BE2C (cell line): ENCODE data around the gene GASK1A.

ENCODE experiments used
- DNase-seq: peaks from one replicate; pipeline ENCODE4 v3.0.0-alpha.2; 2020
- H3K27me3 ChIP-seq: fragments of 250-450 bp; sonication (Bioruptor Pico); 2 replicates; pipeline ENCODE4 v1.5.1; 2020; ENCODE audit warnings: mild to moderate bottlenecking
- H3K36me3 ChIP-seq: fragments of 250-450 bp; sonication (Bioruptor Pico); 2 replicates; pipeline ENCODE4 v1.5.1; 2020; ENCODE audit warnings: mild to moderate bottlenecking
- H3K4me1 ChIP-seq: fragments of 250-450 bp; sonication (Bioruptor Pico); 2 replicates; pipeline ENCODE4 v1.5.1; 2020
- H3K4me3 ChIP-seq: 2 replicates; pipeline ENCODE4 v1.5.1; 2011; ENCODE audit warnings: low read depth, low read length
- H3K9me3 ChIP-seq: fragments of 250-450 bp; sonication (Bioruptor Pico); 2 replicates; pipeline ENCODE4 v1.5.1; 2020
- CTCF ChIP-seq: IDR thresholded peaks from 2 replicates; pipeline ENCODE4 v1.5.1; 2012; ENCODE audit warnings: mild to moderate bottlenecking, low read depth, low read length

GASK1A gene

GRCh38 chr3:43015572-43015971 is 36.5 kb downstream of the GASK1A start:
- Histone ChIP-seq H3K4me3 (no peak overlapping the region), H3K9me3 (no peaks in the 10 kb centered on the region)

DNA sequence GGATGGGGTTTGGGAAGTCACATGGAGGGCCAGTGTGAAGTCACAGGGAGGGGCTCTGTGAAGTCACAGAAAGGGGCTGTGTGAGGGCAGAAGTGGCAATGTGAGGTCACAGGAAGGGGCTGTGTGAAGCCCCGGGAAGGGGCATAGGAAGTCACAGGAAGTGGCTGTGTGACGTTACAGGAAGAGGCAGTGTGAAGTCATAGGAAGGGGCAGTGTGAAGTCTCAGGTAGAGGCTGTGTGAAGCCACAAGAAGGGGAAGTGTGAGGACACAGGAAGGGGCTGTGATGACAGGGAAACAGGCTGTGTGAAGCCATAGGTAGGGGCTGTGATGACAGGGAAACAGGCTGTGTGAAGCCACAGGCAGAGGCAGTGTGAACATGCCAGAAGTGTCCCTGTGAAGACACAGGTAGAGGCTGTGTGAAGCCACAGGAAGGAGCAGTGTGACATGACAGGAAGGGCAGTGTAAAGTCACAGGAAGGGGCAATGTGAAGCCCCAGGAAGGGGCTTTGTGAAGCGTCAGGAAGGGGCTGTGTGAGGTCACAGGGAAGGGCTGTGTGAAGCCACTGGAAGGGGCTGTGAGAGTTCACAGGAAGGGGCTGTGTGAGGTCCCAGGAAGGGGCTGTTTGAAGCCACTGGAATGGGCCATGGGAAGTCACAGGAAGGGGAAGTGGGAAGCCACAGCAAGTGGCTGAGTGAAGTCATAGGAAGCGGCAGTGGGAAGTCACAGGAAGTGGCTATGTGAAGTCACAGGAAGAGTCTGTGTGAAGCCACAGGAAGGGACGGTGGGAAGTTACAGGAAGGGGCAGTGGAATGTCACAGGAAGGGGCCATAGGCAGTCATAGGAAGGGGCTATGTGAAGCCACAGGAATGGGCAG is 37.1 kb downstream of the GASK1A start:
- no peaks in the 10 kb centered on the region for H3K4me1 ChIP-seq
- no peak for TF ChIP-seq CTCF
- H3K27me3 ChIP-seq = no peaks in the 10 kb centered on the region
- no peaks in the 10 kb centered on the region for H3K36me3 ChIP-seq
- H3K9me3 ChIP-seq = no peaks in the 10 kb centered on the region
- H3K4me3 ChIP-seq = no peak overlapping the region
- DNase-seq = no peak

More at GRCh38 chr3:43015572-43015971, 36.5 kb downstream of the GASK1A start:
- H3K4me1 ChIP-seq = no peaks in the 10 kb centered on the region
- no peaks in the 10 kb centered on the region for H3K27me3 ChIP-seq
- TF ChIP-seq CTCF = no peak
- no peaks in the 10 kb centered on the region for H3K36me3 ChIP-seq
- no peak for DNase-seq

DNA sequence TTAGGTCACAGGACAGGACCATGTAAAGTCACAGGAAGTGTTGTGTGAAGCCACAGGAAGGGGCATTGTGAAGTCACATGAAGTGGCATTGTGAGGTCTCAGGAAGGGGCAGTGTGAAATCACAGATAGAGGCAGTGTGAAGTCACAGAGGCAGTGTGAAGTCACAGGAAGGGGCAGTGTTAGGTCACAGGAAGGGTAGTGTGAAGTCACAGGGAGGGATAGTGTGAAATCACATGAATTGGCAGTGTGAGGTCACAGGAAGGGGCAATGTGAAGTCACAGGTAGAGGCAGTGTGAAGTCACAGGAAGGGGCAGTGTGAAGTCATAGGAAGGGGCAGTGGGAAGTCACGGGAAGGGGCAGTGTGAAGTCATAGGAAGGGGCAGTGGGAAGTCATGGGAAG is 37.9 kb downstream of the GASK1A start:
- H3K36me3 ChIP-seq = no peaks in the 10 kb centered on the region
- no peaks in the 10 kb centered on the region for H3K4me1 ChIP-seq
- H3K9me3 ChIP-seq = no peaks in the 10 kb centered on the region
- no peak for TF ChIP-seq CTCF
- H3K4me3 ChIP-seq = no peak overlapping the region
- DNase-seq = no peak
- H3K27me3 ChIP-seq = no peaks in the 10 kb centered on the region

DNA sequence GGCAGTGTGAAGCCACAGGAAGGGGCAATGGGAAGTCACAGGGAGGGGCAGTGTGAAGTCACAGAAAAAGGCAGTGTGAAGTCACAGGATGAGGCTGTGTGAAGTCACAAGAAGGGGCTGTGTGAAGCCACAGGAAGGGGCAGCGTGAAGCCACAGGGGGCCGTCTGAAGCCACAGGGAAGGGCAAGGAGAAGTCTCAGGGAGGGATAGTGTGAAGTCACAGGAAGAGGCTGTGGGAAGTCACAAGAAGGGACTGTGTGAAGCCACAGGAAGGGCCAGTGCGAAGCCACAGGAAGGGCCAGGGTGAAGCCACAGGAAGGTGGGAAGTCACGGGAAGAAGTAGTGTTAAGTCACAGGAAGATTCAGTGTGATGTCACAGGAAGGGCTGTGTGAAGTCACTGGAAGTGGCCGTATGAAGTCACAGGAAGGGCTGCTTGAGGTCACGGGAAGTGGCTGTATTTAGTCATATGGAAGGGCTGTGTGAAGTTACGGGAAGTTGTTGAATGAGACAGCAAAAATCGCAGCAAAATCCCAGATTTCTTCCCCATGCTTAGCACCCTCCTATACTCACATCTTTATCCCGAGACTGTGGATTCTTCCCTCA is 38.6 kb downstream of the GASK1A start:
- TF ChIP-seq CTCF = no peak
- DNase-seq = no peak

DNA sequence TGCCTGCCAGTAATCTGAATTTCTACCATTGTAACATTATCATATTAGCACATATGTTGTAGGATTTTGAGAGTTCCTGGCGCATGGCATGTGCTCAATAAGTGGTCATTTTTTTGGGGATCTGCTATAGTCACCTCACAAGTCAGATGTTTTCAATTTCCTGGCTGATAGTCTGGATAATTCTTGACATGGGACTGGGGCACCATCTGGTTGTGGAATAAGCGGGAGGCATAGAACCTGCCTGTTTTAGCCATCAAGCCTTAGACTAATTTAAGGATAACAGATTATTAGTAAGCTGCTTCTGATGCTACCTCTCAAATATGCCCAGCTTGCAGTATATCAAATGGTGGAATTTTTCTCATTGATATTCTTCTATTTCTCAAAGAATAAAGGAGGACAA is 39.1 kb downstream of the GASK1A start:
- H3K4me3 ChIP-seq = no peak overlapping the region
- no peak for TF ChIP-seq CTCF
- DNase-seq = no peak
- H3K36me3 ChIP-seq = no peaks in the 10 kb centered on the region
- no peaks in the 10 kb centered on the region for H3K4me1 ChIP-seq
- no peaks in the 10 kb centered on the region for H3K9me3 ChIP-seq
- H3K27me3 ChIP-seq = no peaks in the 10 kb centered on the region

More for the DNA sequence above, 38.6 kb downstream of the GASK1A start:
- no peaks in the 10 kb centered on the region for H3K9me3 ChIP-seq
- no peaks in the 10 kb centered on the region for H3K27me3 ChIP-seq
- no peak overlapping the region for H3K4me3 ChIP-seq
- H3K36me3 ChIP-seq = no peaks in the 10 kb centered on the region
- no peaks in the 10 kb centered on the region for H3K4me1 ChIP-seq
